ENCODE results near the gene A4GNT. TPM values are rescaled to one million over a fixed set of nuclear protein-coding genes. Genes with fewer than 3 reads are reported as not detected.

Gene A4GNT
- total RNA-seq, 4 donors from 2014 or later, result not detected

DNA sequence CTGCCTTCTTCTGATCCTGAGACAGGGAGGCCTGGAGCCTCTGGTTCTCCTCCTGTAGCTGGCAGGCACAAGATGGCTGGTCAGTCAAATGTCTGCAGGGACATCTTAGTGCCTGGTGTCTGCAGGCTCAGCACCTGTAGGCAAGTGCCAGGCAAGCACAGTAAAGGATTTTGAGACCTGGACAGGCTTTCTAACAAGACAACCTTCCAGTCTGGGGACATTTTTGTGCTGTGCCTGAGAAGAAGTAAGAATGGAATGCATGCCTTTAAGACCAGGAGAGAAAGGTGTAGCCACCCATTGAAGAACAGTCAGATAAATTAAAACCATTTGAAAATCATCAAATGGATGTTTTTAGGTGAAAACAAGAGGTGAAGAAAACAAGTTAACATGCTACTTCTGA is 48.0 kb downstream of the A4GNT start:
- Histone ChIP-seq H3K27ac (no peak overlapping the region), H3K9me3 (no peaks in the 10 kb centered on the region), H3K36me3 (peaks cover 0 to 7% of the 10 kb centered on the region in 2 donors), H3K4me3 (replicated peaks in 1 of 3) (no peak overlapping the region), H3K27me3 (no peaks in the 10 kb centered on the region), H3K4me1 (no peaks in the 10 kb centered on the region)
- intact Hi-C loops (cut with DNase I), result no loop called here
- TF ChIP-seq POLR2A (IDR thresholded peaks at IDR 0.05) (no peak), CTCF (IDR thresholded peaks at IDR 0.05) (no peak)
- DNase-seq, result no peak

DNA sequence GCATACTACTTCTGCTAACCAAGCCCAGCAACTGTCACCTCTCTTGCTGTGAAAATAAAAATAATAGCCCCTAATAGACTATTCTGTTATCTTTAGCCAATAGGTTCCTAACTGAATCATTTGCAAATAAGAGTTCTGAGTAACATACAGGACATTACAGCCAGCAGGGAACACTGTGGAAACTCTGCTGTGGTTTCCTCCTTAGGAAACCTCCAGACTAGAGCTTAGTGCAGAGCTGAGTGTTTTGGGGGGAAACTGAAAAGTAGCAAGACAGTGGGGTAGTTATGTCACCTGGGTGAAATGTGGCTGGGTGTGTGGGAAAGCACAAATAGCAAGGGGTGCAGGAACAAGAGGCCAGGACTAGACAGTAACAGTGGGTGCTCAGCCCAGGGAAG is 49.2 kb downstream of the A4GNT start:
- TF ChIP-seq CTCF (IDR thresholded peaks at IDR 0.05) (no peak), POLR2A (IDR thresholded peaks at IDR 0.05) (no peak)
- no peak overlapping the region for H3K27ac ChIP-seq

GRCh38 chr3:138082085-138082991 is 49.9 kb downstream of the A4GNT start:
- Histone ChIP-seq H3K4me3 (replicated peaks in 1 of 3) (no peak overlapping the region), H3K4me1 (no peaks in the 10 kb centered on the region), H3K27me3 (no peaks in the 10 kb centered on the region), H3K27ac (no peak overlapping the region), H3K9me3 (no peaks in the 10 kb centered on the region), H3K36me3 (peaks cover 0 to 7% of the 10 kb centered on the region in 2 donors)
- DNase-seq, result no peak
- WGBS, 2 donors, result 78 to 89% methylated on average over 5 to 8 of the region's 8 CpGs
- intact Hi-C loops (cut with DNase I), result no loop called here
- TF ChIP-seq CTCF (IDR thresholded peaks at IDR 0.05) (no peak), POLR2A (IDR thresholded peaks at IDR 0.05) (no peak)

More for the DNA sequence above, 49.2 kb downstream of the A4GNT start:
- no peak for DNase-seq
- intact Hi-C loops (cut with DNase I), result no loop called here
- Histone ChIP-seq H3K4me1 (no peaks in the 10 kb centered on the region), H3K27me3 (no peaks in the 10 kb centered on the region), H3K4me3 (replicated peaks in 1 of 3) (no peak overlapping the region), H3K9me3 (no peaks in the 10 kb centered on the region), H3K36me3 (peaks cover 0 to 7% of the 10 kb centered on the region in 2 donors)

GRCh38 chr3:138081371-138082084 is 50.7 kb downstream of the A4GNT start:
- no peak for DNase-seq
- Histone ChIP-seq H3K4me1 (no peaks in the 10 kb centered on the region), H3K27ac (no peak overlapping the region), H3K27me3 (no peaks in the 10 kb centered on the region), H3K4me3 (replicated peaks in 1 of 3) (no peak overlapping the region), H3K9me3 (no peaks in the 10 kb centered on the region), H3K36me3 (peaks cover 0 to 7% of the 10 kb centered on the region in 2 donors)
- 76 to 90% methylated on average over 5 of the region's 5 CpGs for WGBS, 2 donors
- no peak for TF ChIP-seq CTCF (IDR thresholded peaks at IDR 0.05)
- TF ChIP-seq POLR2A (IDR thresholded peaks at IDR 0.05), result no peak
- intact Hi-C loops (cut with DNase I), result no loop called here

- no peaks in the 10 kb centered on the region for H3K4me1 ChIP-seq
- no peaks in the 10 kb centered on the region for H3K27me3 ChIP-seq
- H3K27ac ChIP-seq, result no peak overlapping the region
- no peak overlapping the region for H3K4me3 ChIP-seq (replicated peaks in 1 of 3)
- WGBS, 2 donors, result 93 to 95% methylated on average over 5 of the region's 5 CpGs
- intact Hi-C loops (cut with DNase I), result no loop called here
- H3K36me3 ChIP-seq, result peaks cover 0 to 7% of the 10 kb centered on the region in 2 donors
- H3K9me3 ChIP-seq, result no peaks in the 10 kb centered on the region
- no peak for DNase-seq
- no peak for TF ChIP-seq CTCF (IDR thresholded peaks at IDR 0.05)
These were observed 52.3 kb downstream of the A4GNT start for GRCh38 chr3:138079901-138080300.
